Ishikawa (cell line): ENCODE measurements around the gene C1QTNF4.

Source experiments
- CEBPB ChIP-seq: IDR thresholded peaks from 2 replicates; pipeline ENCODE4 v1.6.1; 2012
- CREB1 ChIP-seq: IDR thresholded peaks from 2 replicates; pipeline ENCODE4 v1.6.1; 2012; ENCODE audit warnings: low read depth
- EGR1 ChIP-seq: IDR thresholded peaks from 2 replicates; pipeline ENCODE4 v1.6.1; 2012
- EP300 ChIP-seq: IDR thresholded peaks from 2 replicates; pipeline ENCODE4 v1.6.1; 2012; ENCODE audit warnings: borderline replicate concordance
- FOXM1 ChIP-seq: IDR thresholded peaks from 2 replicates; pipeline ENCODE4 v1.6.1; 2012; ENCODE audit warnings: low read depth, borderline replicate concordance
- NFIC ChIP-seq: IDR thresholded peaks from 2 replicates; pipeline ENCODE4 v1.6.1; 2012
- RAD21 ChIP-seq: IDR thresholded peaks from 2 replicates; pipeline ENCODE4 v1.6.1; 2012; ENCODE audit warnings: low read depth
- TAF1 ChIP-seq: IDR thresholded peaks from 2 replicates; pipeline ENCODE4 v1.6.1; 2012; ENCODE audit warnings: low read depth, mild to moderate bottlenecking
- TCF12 ChIP-seq: IDR thresholded peaks from 2 replicates; pipeline ENCODE4 v1.6.1; 2012; ENCODE audit warnings: low read depth
- TEAD4 ChIP-seq: IDR thresholded peaks from 2 replicates; pipeline ENCODE4 v1.6.1; 2012
- YY1 ChIP-seq: IDR thresholded peaks from 2 replicates; pipeline ENCODE4 v1.6.1; 2012; ENCODE audit warnings: low read depth
- ZBTB7A ChIP-seq: IDR thresholded peaks from 2 replicates; pipeline ENCODE4 v1.6.1; 2012; ENCODE audit warnings: low read depth
- TF ChIP-seq, protein P1 (sequence below): IDR thresholded peaks from 2 replicates; pipeline ENCODE4 v1.6.1; 2012; ENCODE audit warnings: low read depth, mild to moderate bottlenecking
- TF ChIP-seq, protein P2 (sequence below): IDR thresholded peaks from 2 replicates; pipeline ENCODE4 v1.6.1; 2012
- TF ChIP-seq, protein P3 (sequence below): IDR thresholded peaks from 2 replicates; pipeline ENCODE4 v1.6.1; 2012

Gene C1QTNF4

DNA sequence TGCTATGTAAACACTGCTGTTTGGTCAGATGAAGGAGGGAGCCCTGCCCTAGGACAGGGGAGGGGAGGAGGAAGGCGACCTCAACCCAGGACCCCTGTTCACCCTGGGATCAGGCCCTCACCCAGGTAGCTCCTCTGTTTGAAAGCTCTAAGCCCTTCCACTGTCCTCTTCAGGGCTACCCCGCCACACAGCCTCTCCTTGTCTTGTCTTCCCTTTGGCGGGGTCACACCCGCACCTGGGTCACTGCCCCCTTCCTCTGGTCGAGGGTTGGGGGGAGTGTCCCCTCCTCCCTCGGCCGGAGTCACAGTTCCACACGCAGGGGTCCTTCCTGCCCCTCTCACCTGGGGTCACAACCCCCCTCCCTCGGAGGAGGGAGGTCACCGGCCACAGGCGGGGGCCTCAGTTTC lies 29.3 kb downstream of the C1QTNF4 start:
- 0 out of 2 replicates have a peak, but pooled peaks have one; percentile 27 for TF ChIP-seq ZBTB7A
- TF ChIP-seq, protein P1, sequence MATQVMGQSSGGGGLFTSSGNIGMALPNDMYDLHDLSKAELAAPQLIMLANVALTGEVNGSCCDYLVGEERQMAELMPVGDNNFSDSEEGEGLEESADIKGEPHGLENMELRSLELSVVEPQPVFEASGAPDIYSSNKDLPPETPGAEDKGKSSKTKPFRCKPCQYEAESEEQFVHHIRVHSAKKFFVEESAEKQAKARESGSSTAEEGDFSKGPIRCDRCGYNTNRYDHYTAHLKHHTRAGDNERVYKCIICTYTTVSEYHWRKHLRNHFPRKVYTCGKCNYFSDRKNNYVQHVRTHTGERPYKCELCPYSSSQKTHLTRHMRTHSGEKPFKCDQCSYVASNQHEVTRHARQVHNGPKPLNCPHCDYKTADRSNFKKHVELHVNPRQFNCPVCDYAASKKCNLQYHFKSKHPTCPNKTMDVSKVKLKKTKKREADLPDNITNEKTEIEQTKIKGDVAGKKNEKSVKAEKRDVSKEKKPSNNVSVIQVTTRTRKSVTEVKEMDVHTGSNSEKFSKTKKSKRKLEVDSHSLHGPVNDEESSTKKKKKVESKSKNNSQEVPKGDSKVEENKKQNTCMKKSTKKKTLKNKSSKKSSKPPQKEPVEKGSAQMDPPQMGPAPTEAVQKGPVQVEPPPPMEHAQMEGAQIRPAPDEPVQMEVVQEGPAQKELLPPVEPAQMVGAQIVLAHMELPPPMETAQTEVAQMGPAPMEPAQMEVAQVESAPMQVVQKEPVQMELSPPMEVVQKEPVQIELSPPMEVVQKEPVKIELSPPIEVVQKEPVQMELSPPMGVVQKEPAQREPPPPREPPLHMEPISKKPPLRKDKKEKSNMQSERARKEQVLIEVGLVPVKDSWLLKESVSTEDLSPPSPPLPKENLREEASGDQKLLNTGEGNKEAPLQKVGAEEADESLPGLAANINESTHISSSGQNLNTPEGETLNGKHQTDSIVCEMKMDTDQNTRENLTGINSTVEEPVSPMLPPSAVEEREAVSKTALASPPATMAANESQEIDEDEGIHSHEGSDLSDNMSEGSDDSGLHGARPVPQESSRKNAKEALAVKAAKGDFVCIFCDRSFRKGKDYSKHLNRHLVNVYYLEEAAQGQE = no peak

DNA sequence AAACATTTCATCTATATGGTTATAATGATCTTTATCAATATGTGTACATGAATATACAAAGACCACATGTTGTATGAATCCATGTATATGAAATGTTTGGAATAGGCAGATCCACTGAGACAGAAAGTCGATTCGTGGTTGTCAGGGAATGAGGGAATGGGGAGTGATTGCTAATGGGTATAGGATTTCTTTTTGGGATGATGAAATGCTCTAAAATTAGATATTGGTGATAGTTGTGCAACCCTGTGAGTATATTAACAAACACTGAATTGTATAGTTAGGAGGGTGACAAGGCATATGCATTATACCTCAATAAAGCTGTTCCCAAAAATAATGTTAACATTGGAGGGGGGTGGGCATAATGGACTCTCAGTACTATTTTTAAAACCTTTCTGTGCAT lies 33.8 kb downstream of the C1QTNF4 start:
- TF ChIP-seq ZBTB7A (no peak), RAD21 (no peak), EGR1 (no peak), NFIC (no peak), EP300 (no peak), TCF12 (no peak), YY1 (no peak)
- TF ChIP-seq, protein P1 = no peak
- TF ChIP-seq, protein P2, sequence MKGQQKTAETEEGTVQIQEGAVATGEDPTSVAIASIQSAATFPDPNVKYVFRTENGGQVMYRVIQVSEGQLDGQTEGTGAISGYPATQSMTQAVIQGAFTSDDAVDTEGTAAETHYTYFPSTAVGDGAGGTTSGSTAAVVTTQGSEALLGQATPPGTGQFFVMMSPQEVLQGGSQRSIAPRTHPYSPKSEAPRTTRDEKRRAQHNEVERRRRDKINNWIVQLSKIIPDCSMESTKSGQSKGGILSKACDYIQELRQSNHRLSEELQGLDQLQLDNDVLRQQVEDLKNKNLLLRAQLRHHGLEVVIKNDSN = no peak

DNA sequence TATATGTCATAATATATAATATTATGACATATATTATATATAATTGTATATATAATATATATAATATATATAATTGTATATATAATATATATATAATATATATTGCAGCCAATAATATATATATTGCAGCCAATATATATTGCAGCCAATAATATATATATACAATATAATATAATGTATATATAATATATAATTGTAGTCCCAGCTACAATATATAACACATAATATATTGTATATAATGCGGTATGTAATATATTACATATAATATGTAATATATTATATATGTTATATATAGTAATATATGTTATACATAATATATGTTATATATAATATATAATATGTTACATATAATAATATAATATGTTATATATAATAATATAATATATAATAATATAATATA lies 35.5 kb downstream of the C1QTNF4 start:
- no peak for TF ChIP-seq CEBPB
- TF ChIP-seq, protein P3, sequence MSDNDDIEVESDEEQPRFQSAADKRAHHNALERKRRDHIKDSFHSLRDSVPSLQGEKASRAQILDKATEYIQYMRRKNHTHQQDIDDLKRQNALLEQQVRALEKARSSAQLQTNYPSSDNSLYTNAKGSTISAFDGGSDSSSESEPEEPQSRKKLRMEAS = no peak
- no peak for TF ChIP-seq CREB1
- no peak for TF ChIP-seq TCF12
- no peak for TF ChIP-seq FOXM1
- TF ChIP-seq EGR1 = no peak
- TF ChIP-seq RAD21 = no peak
- TF ChIP-seq, protein P1 = no peak
- no peak for TF ChIP-seq TEAD4

DNA sequence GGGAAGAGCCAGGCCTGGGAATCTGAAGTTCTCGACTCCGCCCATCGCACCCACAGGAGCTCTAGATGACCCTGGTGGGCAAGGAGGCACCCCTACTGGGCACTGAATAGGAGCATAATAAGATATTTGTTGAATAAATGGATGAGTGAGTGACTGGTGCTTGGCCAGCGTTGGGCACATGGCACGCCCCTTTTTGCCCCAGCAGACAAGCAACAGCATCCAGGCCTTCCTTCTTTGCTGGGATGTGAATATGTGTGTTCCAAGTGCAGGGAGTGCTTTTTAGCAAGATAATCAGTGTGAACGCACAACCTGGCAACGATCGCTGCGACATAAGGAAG lies 40.8 kb downstream of the C1QTNF4 start:
- no peak for TF ChIP-seq TCF12
- TF ChIP-seq NFIC = no peak
- no peak for TF ChIP-seq ZBTB7A
- TF ChIP-seq TAF1 = no peak
- TF ChIP-seq, protein P1 = no peak
- no peak for TF ChIP-seq YY1
- TF ChIP-seq EGR1 = no peak
- TF ChIP-seq CREB1 = no peak
- TF ChIP-seq EP300 = no peak
- no peak for TF ChIP-seq CEBPB
- TF ChIP-seq TEAD4 = no peak
- no peak for TF ChIP-seq RAD21
- TF ChIP-seq, protein P3 = no peak
- TF ChIP-seq, protein P2 = no peak
- TF ChIP-seq FOXM1 = no peak
